ENCODE measurements around the gene FBN3.

FBN3 gene

GRCh38 chr19:8093740-8094139 is 55.7 kb downstream of the FBN3 start:
- no peak for DNase-seq (ENCODE audit: low spot score)
- no peak for TF ChIP-seq CTCF (IDR thresholded peaks at IDR 0.05; ENCODE audit: extremely low read depth, insufficient read depth, missing control alignments)
- in situ Hi-C loops (cut with MboI; ENCODE audit: low pct_unique_long_range_greater_than_20kb, low sequenced_read_pairs, unreplicated experiment): no loop called here

GRCh38 chr19:8090950-8091349 is 58.4 kb downstream of the FBN3 start:
- DNase-seq (ENCODE audit: low spot score): no peak
- no peak for TF ChIP-seq CTCF (IDR thresholded peaks at IDR 0.05; ENCODE audit: extremely low read depth, insufficient read depth, missing control alignments)
- in situ Hi-C loops (cut with MboI; ENCODE audit: low pct_unique_long_range_greater_than_20kb, low sequenced_read_pairs, unreplicated experiment): no loop called here

- TF ChIP-seq CTCF (IDR thresholded peaks at IDR 0.05; ENCODE audit: extremely low read depth, insufficient read depth, missing control alignments): no peak
- in situ Hi-C loops (cut with MboI; ENCODE audit: low pct_unique_long_range_greater_than_20kb, low sequenced_read_pairs, unreplicated experiment): no loop called here
- DNase-seq (ENCODE audit: low spot score): no peak
These were observed 59.5 kb downstream of the FBN3 start for GRCh38 chr19:8089664-8090601.

GRCh38 chr19:8088752-8089663 is 60.4 kb downstream of the FBN3 start:
- DNase-seq (ENCODE audit: low spot score): no peak
- TF ChIP-seq CTCF (IDR thresholded peaks at IDR 0.05; ENCODE audit: extremely low read depth, insufficient read depth, missing control alignments): no peak
- in situ Hi-C loops (cut with MboI; ENCODE audit: low pct_unique_long_range_greater_than_20kb, low sequenced_read_pairs, unreplicated experiment): no loop called here

- in situ Hi-C loops (cut with MboI; ENCODE audit: low pct_unique_long_range_greater_than_20kb, low sequenced_read_pairs, unreplicated experiment): no loop called here
- TF ChIP-seq CTCF (IDR thresholded peaks at IDR 0.05; ENCODE audit: extremely low read depth, insufficient read depth, missing control alignments): no peak
- no peak for DNase-seq (ENCODE audit: low spot score)
These were observed 61.5 kb downstream of the FBN3 start for GRCh38 chr19:8087876-8088275.

GRCh38 chr19:8086849-8087248 is 62.5 kb downstream of the FBN3 start:
- TF ChIP-seq CTCF (IDR thresholded peaks at IDR 0.05; ENCODE audit: extremely low read depth, insufficient read depth, missing control alignments): no peak
- no peak for DNase-seq (ENCODE audit: low spot score)
- in situ Hi-C loops (cut with MboI; ENCODE audit: low pct_unique_long_range_greater_than_20kb, low sequenced_read_pairs, unreplicated experiment): no loop called here
